Naive thymus-derived CD8-positive, alpha-beta T cell (primary cell): Measurements from ENCODE around the gene IRGM. TPM values are rescaled to one million over a fixed set of nuclear protein-coding genes. Genes with fewer than 3 reads are reported as not detected.

Experiments used
- polyA plus RNA-seq, 3 donors: library from polyadenylated mRNA; unstranded; fragments of 300-500 nt; fragmentation: Illumina TruSeq; gene quantifications; one replicate each; pipeline ENCODE4 v1.2.3, GENCODE V29; 2021
- total RNA-seq, 8 experiments: library from RNA in 2 of 8; stranded (reverse) in 2 of 8; gene quantifications; one replicate each; pipeline ENCODE4 v1.2.3 and lab custom pipeline; 2021 to 2026

The IRGM gene
- total and polyA plus RNA-seq, 5 experiments from 2014 or later, result 0.43 to 2.8 (median 2.2) TPM

Other genes with a start within 250 kb of the IRGM start
- gene SYNPO, start 205.9 kb upstream of the IRGM start, total RNA-seq, result under 1 TPM; 0.71 to 0.83 TPM
- gene SYNPO, start 205.9 kb upstream of the IRGM start, polyA plus RNA-seq, result not detected
- not detected for gene MYOZ3, start 185.3 kb upstream of the IRGM start, total RNA-seq
- under 1 TPM in 2 of 3 donors, not detected in 1; 0.05 to 0.19 TPM for gene MYOZ3, start 185.3 kb upstream of the IRGM start, polyA plus RNA-seq
- gene RBM22, start 145.5 kb upstream of the IRGM start, total RNA-seq, result 100 to 1,000 TPM; 102 to 103 TPM
- 10 to 100 TPM; 51.4 to 57.0 (median 56.2) TPM for gene RBM22, start 145.5 kb upstream of the IRGM start, polyA plus RNA-seq
- gene DCTN4, start 87.5 kb upstream of the IRGM start, total RNA-seq, result 10 to 100 TPM; 44.1 to 49.4 TPM
- 10 to 100 TPM in 1 of 3 donors, 1 to 10 TPM in 2; 8.1 to 11.5 (median 9.5) TPM for gene DCTN4, start 87.5 kb upstream of the IRGM start, polyA plus RNA-seq
- 1 to 10 TPM; 4.1 to 5.5 TPM for gene SMIM3, start 67.8 kb upstream of the IRGM start, total RNA-seq
- 10 to 100 TPM in 1 of 3 donors, 1 to 10 TPM in 2; 8.5 to 12.2 (median 8.6) TPM for gene SMIM3, start 67.8 kb upstream of the IRGM start, polyA plus RNA-seq
- 1 to 10 TPM; 4.6 to 4.8 TPM for gene ZNF300, start 58.5 kb downstream of the IRGM start, total RNA-seq
- under 1 TPM; 0.20 to 0.89 (median 0.39) TPM for gene ZNF300, start 58.5 kb downstream of the IRGM start, polyA plus RNA-seq
- gene GPX3, start 174.1 kb downstream of the IRGM start, total RNA-seq, result not detected
- gene GPX3, start 174.1 kb downstream of the IRGM start, polyA plus RNA-seq, result 1 to 10 TPM in 1 of 3 donors, under 1 TPM in 1, not detected in 1; 0.35 to 1.9 TPM
- 100 to 1,000 TPM; 138 to 140 TPM for gene TNIP1, start 234.5 kb downstream of the IRGM start, total RNA-seq
- 10 to 100 TPM; 25.6 to 37.5 (median 29.8) TPM for gene TNIP1, start 234.5 kb downstream of the IRGM start, polyA plus RNA-seq